GM19025 (cell line): ENCODE data around the gene MOCS3.

Experiments
- ATAC-seq: cut with Tn5 transposase; IDR thresholded peaks from one replicate; pipeline ENCODE4 v1.9.1; 2021; ENCODE audit warnings: mild to moderate bottlenecking, low read depth, moderate library complexity; ENCODE audit not compliant: unreplicated experiment

The MOCS3 gene

DNA sequence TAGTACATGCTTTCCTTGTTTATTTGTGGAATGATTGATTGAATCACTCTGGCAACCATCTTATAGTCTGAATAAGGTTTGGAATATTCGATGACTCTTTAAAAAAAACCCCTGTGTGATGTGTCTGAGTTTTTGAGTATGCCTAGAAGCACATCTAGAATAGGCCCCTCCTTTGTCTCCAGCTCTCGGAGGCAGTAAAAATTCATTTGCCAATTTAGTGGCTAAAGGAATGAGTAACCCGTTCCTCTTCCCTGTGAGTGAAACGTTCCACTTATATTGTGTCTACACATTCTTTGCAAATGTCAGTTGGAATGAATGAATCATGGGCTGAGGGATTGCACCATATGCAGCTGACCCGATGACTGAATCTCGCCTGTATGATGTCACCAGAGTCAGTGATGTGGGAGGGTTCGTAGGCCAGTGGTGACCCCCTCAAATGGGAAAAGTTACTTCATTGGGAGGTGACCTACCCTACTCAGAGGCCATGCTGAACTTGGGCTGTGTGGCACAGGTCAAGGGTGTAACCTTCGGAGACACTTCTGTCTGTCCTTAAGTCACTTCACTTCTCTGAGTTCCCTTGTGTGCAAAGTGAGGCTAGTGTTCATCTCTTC lies 21.6 kb downstream of the MOCS3 start:
- no peak for ATAC-seq

DNA sequence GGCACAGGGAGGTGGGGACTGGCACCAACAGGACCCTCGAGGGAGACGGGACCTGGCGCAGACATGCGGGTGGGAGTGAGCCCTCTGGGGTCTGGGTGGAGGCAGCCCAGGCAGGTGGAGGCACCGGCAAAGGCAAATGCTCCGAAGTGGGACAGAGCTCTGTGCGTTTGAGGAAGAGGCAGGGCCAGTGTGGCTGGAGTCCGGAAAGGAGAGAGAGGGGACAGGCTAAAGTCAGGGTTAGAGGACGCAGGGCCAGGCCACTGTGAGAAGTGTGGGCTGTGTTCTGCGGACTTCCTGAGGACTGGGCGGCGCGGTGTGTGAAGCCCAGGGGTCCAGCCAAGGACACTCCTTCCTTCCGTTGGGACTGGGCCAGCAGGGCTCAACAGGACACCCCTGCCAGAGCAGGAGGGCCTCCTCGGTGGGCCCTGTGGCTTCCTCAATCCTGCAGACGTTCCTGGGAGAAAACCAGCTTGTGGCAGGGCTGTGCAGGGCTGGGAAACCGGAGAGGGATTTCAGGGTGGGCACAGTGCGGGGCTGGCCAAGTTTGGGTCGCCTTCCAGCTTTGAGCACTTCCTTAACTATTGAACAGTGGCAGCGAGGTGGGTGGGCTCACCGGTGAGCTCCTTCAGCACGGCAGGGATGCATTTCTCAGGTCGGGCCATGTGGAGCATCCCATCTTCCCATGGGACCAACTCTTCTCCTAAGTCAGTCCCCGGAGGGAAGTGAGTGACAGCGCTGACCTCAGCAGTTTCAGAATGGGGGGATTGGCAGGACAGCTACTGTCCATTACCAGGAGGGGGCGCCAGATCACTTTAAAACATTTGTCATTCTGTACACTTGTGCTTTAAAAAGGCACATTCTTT lies 22.5 kb downstream of the MOCS3 start:
- ATAC-seq = no peak

GRCh38 chr20:50981714-50982048 lies 23.1 kb downstream of the MOCS3 start:
- ATAC-seq = no peak

GRCh38 chr20:50982363-50982762 lies 23.7 kb downstream of the MOCS3 start:
- no peak for ATAC-seq

- ATAC-seq = no peak
Measured at GRCh38 chr20:50983321-50983720, 24.7 kb downstream of the MOCS3 start.

- no peak for ATAC-seq
Measured at GRCh38 chr20:50987493-50988210, 29.0 kb downstream of the MOCS3 start.

GRCh38 chr20:50991076-50991475 lies 32.5 kb downstream of the MOCS3 start:
- ATAC-seq = no peak

DNA sequence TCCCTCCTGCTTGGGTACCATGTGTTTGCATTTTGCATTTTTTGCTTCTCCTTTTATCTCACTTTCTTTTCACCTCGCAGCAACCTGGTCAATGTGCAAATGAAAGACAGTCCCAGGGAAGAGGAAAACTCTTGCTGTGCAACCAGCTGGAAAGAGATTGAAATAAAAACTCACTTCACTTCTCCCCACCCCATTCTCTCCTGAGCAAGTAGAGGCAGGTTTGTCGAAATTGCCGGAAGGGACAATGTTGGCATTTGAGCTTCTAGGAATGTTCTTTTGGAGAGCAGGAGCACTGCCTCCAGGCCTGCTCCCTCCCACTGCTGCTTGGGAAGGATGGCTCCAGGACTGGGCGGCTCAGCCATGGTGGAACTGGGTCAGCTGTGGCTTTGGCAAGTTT lies 33.7 kb downstream of the MOCS3 start:
- ATAC-seq = no peak

DNA sequence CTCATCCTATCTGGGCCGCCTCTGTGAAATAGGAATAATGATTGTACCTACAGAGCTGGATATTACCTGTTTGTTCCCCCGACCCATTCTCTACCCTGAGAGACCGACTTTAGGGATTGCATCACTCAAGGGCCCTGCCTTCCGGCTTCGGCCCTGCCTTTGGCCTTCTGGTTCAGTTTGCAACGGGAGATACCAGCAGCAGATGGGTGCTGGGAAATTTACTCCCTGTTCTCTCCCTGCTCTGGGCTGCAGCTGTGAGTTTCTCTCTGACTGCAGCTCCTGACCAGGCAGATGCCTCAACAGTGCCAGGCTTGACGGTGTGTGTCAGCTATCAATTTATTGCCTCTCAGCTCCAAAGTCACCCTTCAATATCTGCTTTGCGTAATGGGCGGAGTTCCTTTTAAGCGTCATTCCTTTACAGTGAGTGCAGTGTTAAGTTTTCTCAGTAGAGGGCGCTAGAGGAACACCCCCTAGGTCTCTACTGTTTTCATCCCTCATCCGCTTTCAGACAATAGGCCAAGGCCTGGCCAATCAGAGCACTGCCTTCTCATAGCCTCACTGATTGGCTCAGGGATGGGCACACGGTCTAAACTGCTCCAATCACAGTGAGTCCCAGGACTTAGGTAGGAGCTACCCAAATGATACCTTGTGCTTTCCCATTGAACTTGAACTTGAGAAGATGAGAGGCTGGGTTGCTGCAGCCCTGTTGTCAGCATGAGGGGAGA lies 34.3 kb downstream of the MOCS3 start:
- ATAC-seq = no peak

GRCh38 chr20:50993876-50994275 lies 35.3 kb downstream of the MOCS3 start:
- ATAC-seq = no peak

DNA sequence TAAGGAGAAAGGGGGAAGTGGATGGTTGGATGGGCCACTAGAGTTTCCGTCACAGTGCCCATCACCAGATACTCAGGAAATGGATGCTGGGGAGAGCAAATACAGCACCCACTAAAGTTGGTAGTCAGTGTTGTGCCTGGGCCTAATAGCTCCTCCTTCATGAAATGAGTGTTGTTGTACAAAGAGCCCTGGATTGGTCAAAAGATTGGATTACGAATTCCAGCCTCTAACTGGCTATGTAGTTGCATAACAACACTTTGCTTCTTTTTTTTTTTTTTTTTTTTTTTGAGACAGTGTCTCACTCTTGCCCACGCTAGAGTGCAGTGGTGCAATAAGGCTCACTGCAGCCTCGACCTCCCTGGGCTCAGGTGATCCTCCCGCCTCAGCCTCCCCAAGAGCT lies 36.9 kb downstream of the MOCS3 start:
- no peak for ATAC-seq

DNA sequence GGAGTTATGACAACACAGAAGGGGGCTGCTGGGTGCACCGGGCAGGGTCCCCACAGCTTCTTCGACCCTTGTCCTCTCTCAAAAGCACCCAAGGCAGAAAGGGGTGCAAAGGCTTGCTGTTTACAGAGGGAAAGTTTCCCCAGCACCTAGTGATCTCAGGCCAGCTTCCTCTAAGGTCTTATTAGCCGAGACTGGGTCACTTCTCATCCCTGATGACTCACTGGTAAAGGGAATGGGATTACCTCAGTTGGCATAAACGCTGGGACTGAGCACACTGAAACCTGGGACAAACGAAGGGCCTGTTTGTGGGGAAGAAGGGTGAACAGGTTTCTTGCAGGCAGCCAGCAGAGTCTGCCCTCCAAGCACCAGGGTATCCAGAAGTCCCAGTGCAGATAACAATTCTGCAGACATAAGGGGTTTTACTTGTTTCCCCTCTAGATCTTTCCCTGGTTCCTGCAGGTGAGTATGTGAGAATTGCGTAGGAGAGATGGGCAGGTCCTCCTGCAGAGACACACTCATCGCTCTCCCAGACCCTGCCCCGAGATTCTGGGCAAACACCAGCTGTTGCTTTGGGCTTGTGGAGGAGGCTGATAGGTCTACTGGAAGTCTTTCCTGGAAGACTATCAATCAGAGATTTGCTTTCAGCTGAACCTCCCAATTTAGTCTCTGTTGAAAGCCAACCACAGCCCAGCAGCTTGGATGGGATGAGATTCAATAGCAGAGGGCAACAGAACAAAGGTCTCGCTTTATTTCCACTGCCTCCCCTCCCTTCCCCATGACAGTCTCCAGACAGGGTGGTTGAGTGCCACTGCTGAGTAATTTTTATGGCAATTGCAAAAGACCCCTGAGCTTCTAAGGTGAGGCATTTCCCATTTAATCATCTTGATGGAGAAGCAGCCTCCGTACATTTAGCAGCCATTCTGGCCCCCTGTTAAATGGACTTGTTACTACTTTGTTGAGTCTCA lies 38.6 kb downstream of the MOCS3 start:
- no peak for ATAC-seq

DNA sequence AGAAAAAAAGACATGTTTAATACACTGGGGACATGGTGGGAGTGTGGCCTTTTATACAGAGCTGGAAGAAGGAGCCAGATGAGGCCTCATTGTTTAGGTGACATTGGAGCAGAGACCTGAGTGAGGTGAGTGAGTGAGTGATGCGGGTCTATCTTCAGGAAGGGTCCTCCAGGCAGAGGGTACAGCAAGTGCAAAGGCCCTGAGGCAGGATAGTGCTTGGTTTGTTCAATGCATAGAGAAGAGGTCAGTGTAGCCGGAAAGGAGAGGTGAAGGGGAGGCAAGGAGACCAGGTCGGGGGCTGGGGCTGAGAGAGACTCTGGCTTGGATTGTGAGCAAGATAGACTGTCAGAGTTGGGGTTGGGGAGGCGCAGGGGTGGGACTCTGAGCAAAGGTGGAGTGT lies 40.7 kb downstream of the MOCS3 start:
- ATAC-seq = no peak

- ATAC-seq = no peak
Measured at GRCh38 chr20:51001430-51002265, 43.0 kb downstream of the MOCS3 start.

DNA sequence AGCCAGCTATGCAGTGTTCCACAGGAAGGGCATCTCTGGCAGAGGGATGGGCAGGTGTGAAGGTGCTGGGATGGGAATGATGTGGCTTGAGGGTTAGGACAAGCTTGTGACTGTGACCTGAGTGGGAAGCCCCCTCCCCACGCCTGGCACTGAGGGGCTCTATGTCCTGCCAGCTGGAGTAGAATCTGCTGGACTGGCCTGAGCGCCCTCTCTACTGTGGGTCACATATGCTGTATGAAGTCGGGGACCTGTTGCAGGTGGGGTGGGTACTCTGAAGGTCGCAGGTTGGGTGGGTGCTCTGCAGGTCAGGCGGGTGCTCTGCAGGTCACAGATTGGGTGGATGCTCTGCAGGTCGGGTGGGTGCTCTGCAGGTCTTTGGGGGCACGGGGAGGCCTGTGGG lies 44.0 kb downstream of the MOCS3 start:
- no peak for ATAC-seq

- ATAC-seq = no peak
Measured at GRCh38 chr20:51003753-51004152, 45.1 kb downstream of the MOCS3 start.

DNA sequence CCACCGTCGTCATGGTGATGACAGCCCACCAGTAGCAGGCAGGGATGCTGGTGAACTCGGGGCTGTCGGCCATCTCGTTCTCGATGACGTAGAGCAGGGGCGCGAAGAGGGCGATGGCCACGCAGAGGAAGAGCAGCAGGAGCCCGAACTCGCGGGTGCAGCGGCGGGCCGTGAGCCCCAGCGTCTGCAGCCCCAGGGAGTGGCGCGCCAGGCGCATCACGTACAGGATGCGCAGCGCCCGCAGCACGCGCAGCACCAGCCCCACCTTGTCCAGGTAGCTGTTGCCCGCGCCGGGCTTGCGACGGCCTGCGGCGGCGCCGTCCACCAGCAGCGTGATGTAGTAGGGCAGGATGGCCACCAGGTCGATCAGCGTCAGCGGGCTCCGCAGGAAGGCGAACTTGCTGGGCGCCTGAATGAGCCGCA lies 45.7 kb downstream of the MOCS3 start:
- ATAC-seq = no peak

DNA sequence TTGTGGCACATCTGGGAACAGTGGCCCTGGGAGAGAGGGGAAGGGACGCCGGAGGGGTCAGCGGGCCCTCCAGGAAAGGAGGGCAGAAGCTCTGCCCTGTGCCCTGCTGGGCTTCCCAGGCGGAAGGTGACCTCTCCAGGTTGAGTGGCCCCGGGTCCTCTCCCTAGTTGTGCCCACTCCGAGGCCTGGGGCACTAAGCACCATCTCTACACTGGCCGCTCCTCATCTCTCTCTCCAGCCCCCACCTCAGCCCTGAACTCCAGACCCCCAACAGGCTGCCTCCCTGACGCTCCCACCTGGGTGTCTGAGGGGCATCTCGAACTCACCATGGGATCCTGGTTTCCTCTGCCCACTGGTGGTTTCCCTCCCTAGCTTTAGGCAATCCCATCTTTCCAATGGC lies 46.2 kb downstream of the MOCS3 start:
- no peak for ATAC-seq

- no peak for ATAC-seq
Measured at GRCh38 chr20:51005214-51005613, 46.6 kb downstream of the MOCS3 start.
